Endothelial cell of umbilical vein (primary cell): ENCODE measurements around the gene TMIGD2.

ENCODE experiments used
- CTCF ChIP-seq, 2 donors: IDR thresholded peaks; 1 replicate in 1 of 2; 2 replicates in 1 of 2; pipeline ENCODE4 v1.5.1; 2011; ENCODE audit warnings: low read length in 2 of 2, mild to moderate bottlenecking in 2 of 2, moderate library complexity in 2 of 2, control low read depth in 1 of 2, inconsistent platforms in 1 of 2, low read depth in 1 of 2; ENCODE audit not compliant: insufficient read depth in 1 of 2; ENCODE audit errors: extremely low read depth in 1 of 2
- EZH2 ChIP-seq: IDR thresholded peaks from 2 replicates; pipeline ENCODE4 v1.6.1; 2012; ENCODE audit warnings: borderline replicate concordance, low read depth, mild to moderate bottlenecking, moderate library complexity, low read length, inconsistent platforms; ENCODE audit not compliant: severe bottlenecking
- MAX ChIP-seq: IDR thresholded peaks from 2 replicates; pipeline ENCODE4 v1.6.1; 2011; ENCODE audit not compliant: insufficient read depth, insufficient read length
- POLR2A ChIP-seq: IDR thresholded peaks from 2 replicates; pipeline ENCODE4 v1.6.1; 2012; ENCODE audit warnings: low read depth, mild to moderate bottlenecking, control low read depth, low read length

- TF ChIP-seq EZH2 (no peak), MAX (no peak), CTCF (IDR thresholded peaks at IDR 0.05; ENCODE audit: extremely low read depth in 1 of 2, insufficient read depth in 1 of 2, low read depth in 1 of 2, low read length in 2 of 2) (no peak), POLR2A (no peak)
These were observed 17.0 kb upstream of the TMIGD2 start for GRCh38 chr19:4319067-4319718.
